Measurements from ENCODE around the gene ADAMTSL1. TPM values are rescaled to one million over a fixed set of nuclear protein-coding genes. Genes with fewer than 3 reads are reported as not detected.

Gene ADAMTSL1
- total and polyA plus RNA-seq, 2 of the 8 experiments (the other 6 are each of a cell fraction or from before 2014, with no cell fraction given), result 0.84 to 1.1 TPM

DNA sequence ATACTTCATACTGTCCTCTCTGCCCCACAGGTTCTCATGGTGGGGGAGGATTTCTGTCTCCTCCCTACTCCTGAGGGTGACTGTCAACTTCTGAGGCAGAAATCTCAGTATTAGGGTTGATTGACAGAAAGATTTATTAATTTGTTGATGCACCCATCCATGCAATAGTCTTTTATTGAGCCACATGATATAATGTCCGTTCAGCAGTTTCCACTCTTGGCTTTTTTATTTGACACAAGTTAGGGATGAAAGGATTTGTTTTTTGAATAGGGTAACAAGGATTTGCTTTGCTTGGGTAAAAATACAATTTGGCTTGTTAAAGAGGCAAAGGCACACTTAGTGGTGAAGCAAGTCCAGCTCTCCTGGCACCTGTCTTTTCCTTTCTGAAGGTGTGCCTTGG is 125.0 kb downstream of the ADAMTSL1 start (continued):
- no peak for TF ChIP-seq CHD7 (IDR thresholded peaks at IDR 0.05; ENCODE audit: insufficient replicate concordance, low read length)
- TF ChIP-seq PHF8 (conservative IDR thresholded peaks at IDR 0.05; ENCODE audit: low read depth, low read length), result no peak
- no peak for TF ChIP-seq SIX5 (IDR thresholded peaks at IDR 0.05; ENCODE audit: low read depth, low read length)
- no peak for TF ChIP-seq RBBP5 (IDR thresholded peaks at IDR 0.05; ENCODE audit: borderline replicate concordance, low read depth, low read length)

All from H1 (cell line).